Measurements from ENCODE around the gene VENTX.

VENTX gene

DNA sequence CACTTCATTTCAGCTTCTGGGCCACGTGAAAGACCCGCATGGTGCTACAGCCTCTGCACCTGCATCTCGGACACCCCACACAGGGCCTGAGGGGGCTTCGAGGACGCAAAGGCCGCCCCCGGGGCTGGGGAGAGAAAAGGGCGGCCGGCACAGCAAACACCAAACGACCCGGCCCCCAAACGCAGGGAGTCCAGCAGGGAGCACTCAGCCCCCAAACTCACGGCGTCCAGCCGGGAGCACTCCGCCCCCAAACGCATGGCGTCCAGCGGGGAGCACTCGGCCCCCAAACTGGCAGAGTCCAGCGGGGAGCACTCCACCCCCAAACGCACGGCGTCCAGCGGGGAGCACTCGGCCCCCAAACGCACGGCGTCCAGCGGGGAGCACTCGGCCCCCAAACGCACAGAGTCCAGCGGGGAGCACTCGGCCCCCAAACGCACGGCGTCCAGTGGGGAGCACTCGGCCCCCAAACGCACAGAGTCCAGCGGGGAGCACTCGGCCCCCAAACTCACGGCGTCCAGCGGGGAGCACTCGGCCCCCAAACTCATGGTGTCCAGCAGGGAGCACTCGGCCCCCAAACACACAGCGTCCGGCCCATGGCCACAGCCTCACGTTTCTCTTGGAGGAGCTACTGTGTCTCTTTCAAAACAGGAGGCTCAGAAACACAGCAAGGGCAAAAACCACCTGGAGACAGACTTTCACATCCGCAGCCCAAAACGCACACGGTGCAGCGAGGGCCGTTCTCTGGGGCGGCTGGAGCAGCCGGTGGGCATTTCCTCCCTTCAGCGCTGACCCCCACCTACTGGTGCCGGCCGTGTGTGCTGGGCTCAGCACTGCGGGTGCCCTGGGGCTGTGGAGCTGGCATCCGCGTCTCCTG lies 34.6 kb upstream of the VENTX start:
- no peak for DNase-seq

DNA sequence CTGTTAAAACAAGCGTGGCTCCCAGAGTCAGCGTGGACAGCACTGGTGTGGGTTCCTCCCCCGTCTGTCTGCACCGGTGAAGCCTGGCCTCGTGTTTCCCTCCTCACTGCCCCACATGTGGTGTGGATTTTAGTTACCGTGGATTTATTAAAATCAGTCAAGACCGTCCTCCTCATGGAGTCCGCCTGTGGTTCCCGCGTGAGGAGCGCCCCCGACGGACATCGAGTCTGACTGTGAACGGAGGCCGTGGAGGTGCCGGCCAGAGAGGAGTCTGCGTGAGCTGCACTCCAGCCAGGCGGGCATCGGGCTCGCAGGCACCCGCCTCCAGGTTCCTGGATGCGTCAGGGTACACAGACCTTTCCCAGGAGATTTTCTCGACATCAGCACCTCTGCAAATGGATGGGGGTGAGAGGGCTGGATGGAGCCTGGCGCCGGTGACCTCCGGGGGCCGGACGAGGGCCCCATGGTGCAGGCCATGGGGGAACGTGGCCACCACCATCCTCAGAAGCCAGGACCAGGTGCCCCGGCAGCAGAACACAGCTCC lies 33.9 kb upstream of the VENTX start:
- DNase-seq = no peak

DNA sequence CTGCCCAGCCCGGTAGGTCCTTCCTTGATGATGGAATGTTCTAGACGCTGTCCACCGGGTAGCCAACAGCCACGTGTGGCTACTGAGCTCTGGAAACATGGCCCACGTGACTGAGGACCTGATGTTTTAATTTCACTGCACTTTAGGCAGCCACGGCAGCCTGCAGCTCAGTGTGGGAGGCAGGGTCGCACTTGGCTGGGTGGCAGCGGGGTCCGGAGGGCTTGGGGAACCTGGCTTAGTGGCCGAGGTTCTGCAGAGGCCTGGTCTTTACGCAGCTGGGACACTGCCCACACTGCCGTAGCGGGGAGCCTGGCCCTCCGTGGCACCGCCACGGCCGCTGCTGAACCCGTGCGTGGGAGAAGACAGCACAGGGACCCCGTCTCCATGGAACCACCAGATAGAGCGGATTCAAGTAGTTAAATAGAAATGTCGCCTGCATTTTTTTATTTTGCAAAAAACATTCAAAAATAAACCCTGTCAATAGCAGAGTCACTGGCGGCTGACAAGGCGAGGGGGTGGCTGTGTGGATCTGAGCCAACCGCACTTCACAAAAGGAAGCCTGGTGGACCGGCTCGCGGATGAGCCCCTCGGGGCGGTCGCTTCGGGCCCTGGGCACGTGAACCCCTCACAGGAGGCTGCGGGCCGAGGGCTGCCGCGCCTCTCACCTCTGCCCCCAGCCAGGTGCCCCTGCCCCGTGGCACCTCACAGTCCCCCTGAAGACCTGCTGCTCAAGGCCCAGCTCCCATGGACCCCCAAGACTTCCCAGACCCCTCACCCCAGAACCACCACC lies 33.2 kb upstream of the VENTX start:
- no peak for DNase-seq

DNA sequence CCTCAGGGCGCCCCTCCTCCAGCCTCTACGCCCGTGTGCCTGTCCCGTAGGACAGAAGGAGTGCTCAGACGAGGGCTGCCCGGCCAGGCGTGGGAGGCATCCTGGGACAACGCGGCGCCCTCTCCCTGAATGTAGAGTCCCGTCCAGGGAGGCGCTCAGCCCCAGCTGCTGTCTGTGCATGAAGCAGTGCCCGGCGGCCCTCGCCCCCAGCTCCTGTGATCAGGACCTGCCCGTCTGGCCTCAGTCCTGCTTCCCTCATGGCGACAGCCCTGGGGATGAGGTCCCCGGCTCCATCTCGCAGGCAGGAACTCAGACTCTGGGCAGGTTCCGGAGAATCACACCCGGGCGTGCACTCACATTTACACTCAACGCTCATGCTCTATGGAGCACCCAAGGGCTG lies 32.5 kb upstream of the VENTX start:
- no peak for DNase-seq

DNA sequence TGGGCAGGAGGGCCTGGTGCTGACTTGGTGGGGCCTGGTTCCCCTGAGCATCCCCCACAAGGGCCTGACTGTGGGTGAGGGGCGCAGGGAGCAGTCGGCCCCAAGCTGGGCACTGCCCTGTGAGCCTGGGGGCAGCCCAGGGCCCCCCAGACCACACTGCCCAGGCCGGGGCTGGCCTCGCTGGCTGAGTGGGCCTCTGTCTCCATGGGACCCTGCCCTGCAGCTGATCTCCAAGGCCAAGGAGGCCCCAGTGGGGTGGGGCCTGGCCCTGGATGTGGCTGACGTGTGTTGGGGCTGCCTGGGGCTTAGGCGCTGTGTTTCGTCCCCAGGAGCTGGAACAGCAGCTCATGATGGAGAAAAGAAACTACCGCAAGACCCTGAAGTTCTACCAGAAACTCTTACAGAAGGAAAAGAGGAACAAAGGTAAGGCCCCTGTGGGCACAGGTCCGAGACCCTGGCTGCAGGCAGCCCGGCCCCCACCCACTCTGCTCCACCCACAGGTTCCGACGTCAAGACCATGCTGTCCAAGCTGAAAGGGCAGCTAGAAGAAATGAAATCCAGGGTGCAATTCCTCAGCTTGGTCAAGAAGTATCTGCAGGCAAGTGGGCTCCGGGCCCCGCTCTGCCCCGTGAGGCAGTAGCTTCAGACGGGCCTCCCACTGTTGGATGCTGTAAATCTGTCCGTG lies 31.2 kb upstream of the VENTX start:
- no peak for DNase-seq

DNA sequence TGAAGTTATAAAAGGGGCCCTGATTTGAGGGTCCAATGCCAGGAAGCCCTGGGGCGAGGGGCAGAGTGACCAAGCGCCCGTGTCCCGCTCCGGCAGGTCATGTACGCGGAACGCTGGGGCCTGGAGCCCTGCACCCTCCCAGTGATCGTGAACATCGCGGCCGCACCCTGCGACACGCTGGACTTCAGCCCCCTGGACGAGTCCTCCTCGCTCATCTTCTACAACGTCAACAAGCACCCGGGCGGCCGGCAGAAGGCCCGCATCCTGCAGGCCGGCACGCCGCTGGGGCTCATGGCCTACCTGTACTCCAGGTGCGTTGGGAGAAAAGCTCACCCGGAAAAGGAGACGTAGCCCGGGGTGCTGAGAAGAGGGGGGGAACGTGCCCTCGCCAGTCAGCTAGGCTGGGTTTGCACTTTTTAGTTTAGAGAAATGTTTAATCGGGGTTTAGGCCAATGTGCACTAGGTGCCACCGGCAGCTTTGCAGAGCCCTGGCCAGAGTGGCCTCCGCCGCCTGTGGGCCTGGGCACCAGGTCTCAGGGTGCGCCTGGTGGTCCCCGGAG lies 30.5 kb upstream of the VENTX start:
- DNase-seq = no peak

DNA sequence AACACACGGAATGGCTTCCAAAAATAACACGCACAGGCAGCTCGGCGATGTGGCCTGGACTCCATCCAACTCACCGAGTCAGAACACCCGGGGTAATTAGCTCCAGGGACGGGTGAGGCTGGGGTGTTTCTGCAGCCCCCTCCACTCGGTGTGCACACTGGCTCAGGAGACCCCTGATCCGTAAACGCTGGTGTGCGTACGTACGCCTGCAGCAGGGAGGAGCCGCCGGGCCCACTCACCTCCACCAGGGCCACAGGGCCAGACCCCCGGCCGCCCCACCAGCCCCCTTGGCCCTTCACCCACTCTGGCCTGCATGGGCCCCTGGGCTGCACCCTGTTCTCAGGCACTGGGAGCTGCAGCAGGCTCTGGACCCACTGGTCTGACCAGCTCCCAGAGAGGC lies 30.0 kb upstream of the VENTX start:
- DNase-seq = no peak

DNA sequence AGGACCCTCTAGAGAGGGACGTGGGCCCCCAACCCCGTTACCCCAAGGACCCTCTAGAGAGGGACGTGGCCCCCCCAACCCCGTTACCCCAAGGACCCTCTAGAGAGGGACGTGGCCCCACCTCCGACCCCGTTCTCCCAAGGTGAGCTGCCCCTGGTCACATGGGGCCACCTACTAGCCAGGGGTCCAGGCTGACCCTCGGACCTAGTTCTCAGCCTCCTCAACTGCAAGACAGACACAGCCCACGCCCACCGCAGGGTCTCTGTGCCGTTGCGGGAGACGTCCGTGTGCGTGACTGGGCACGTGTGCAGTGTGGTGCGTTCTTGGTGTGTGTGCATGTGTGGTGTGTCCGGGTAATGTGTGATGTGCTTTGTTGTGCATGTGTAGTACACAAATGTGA lies 29.2 kb upstream of the VENTX start:
- DNase-seq = no peak

DNA sequence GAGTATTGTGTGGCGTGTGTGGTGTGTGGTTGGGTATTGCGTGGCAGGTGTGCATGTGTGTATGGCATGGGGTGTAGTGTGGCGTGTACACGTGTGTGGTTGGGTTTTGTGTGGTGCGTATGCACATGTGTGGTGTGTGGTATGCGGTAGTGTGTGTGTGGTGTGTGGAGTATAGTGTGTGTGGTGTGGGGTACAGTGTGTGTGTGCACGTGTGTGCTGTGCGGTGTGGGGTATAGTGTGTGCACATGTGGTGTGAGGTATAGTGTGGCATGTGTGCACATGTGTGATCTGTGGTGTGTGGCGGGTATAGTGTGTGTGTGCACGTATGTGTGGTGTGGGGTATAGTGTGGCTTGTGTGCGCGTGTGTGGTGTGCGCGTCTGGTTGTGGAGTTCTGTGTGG lies 28.5 kb upstream of the VENTX start:
- no peak for DNase-seq

DNA sequence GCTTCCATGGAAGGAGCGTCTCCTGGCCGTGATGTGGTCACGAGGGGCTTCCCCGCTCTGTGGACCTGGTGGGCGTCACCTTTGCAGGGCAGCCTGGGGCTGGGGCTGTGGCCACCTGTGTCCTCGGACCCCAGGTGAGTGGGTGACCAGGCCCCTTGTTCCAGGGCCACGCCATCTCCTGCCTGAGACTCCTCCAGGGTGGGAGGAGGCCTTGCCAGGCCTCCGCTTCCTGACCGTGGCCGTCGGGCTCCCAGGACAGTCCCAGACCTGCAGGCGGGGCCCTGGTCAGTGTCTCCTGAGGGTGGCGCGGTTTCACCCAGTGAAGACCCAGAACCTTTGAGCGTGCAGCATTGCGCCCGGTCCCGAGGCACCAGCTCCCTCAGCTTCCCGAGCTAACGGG lies 28.0 kb upstream of the VENTX start:
- no peak for DNase-seq

DNA sequence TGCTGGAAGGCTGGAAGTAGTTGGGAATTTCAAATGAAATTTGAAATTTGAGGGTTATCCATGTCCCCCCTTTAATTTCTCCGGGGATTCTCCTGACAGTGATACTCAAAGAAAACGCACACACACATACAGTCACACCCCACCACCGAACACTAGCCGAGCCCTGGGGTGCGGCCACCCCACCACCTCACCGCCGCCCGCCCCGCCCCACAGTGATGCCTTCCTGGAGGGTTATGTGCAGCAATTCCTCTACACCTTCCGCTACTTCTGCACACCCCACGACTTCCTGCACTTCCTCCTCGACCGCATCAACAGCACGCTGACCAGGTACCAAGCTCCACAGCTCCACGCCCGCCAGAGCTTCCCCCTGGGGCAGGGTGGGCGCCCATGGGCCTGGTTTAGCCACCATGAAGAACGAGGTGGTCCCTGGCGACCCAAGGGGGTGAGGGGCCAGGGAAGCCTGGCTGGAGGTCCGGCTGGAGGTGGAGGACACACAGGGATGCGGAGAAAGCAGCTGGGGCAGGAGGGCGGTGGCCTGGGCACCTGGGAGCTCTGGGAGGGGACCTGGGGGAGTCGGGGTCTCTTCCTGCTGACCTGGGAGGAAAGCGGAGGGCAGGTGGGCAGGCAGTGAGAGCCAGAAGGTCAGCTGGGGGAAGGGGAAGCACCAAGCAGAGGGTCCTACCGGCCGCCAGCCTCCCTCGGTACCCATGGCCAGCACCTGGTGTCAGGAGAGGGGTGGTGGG lies 27.1 kb upstream of the VENTX start:
- no peak for DNase-seq

DNA sequence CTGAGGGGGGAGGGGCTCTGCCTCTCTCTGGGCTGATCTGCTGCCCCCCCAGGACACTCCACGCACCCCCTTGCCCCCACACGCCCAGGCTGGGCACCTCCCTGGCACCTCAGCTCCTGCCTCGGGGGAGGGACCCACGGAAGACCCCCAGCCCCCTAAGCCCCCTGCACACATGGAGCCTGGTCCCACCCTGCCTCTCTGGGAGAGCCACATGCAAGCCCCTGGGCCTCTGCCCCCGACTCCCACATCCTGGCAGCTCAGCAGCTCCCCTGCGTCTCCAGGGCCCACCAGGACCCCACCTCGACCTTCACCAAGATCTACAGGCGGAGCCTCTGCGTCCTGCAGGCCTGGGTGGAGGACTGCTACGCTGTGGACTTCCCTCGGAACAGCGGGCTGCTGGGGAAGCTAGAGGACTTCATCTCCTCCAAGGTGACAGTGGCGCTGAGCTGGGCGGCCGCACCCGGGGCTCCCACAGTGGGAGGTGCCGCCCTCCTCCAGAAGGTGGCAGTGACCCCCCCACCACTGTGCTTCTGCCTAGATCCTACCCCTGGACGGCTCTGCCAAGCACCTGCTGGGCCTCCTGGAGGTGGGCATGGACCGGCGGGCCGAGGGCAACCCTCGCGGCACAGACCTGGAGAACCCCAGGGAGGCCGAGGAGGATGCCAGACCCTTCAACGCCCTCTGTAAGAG lies 26.4 kb upstream of the VENTX start:
- no peak for DNase-seq

DNA sequence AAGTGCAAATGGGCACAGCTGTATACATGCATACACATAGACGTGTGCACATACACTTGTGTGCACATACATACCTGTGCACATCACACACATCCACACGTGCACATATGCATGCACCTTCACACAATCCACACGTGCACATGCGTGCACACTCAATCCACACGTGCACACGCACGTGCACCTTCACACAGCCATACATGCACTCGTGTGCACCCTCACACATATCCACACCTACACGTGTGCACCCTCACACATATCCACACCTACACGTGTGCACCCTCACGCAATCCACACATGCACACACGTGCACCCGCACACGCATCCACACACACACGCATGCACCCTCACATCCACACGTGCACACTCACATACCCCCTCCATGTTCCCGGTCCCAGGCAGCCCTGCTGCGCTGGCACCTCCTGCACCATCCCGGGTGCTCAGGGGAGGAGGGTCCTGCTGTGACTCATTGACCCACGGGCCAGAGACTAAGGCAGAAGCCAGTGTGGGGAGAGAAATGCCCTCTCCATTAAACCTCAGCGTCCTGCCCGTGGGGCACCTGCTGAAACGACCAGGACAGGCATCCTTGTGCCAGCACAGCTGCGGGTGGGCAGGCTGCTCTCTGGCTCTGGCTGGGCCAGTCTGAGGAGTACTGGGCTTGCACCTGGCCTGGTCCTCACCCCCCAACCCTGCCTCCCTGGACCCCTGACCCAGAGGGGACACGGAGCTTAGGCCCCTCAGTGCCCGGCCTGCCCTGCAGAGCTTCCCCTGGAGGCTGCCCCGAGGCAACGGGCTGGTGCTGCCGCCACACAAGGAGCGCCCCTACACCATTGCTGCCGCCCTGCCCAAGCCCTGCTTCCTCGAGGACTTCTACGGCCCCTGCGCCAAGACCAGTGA lies 25.4 kb upstream of the VENTX start:
- no peak for DNase-seq

DNA sequence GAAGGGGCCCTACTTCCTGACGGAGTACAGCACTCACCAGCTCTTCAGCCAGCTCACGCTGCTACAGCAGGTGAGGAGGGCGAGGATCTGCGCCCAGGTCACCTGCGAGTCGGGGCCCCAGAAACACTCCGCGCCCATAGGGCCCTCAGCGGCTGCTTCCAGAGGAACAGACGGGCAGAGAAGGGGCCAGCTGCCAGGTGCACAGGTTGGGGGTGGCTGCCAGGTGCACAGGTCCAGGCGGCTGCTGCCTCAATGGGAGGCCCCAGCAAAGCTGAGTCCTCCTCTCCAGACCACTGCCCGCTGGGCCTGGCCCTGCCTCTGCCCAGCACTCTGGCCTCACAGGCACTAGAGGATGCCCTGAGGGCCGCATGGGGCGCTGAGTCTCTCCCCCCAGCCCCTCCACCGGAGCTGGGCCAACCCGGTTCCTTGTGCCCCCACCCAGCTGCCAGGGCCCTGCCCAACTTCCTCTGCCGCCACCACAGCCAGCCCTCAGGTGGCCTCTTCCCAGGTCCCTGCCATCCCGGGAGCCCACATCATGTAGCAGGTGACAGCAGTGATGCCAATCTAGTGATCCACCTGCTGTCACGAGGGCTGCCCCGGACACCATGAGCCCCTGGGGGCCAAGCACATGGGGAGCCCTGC lies 24.7 kb upstream of the VENTX start:
- no peak for DNase-seq

DNA sequence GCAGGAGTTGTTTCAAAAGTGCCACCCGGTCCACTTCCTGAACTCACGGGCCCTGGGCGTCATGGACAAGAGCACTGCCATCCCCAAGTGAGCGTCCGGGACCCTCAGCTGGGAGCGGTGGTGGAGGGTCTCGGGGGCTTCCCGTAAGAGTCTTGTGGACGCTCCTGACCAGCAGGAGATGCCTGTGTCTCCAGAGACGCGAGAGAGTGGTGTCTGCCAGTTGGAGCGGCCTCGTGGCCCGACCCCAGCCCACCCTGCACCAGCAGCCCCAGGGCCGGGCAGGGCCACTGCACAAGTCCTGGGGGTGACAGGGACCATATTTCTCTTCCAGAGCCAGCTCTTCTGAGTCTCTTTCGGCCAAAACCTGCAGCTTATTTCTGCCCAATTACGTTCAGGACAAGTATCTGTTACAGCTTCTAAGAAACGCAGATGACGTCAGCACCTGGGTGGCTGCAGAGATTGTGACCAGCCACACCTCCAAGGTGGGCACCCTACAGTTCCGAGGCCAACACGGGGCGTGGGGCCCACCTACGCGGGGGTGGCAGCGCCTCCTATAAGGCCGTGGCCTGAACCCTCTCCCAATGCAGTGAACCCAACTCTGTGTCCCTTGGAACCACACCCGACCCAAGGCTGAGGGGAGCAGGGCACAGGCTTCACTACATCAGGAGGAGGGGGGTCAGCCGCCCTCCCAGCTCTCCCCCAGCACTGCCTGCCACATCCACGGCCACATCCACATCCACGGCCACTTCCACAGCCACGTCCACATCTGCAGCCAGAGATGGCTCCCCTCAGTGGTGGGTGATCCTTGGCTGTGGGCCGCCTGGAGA lies 23.8 kb upstream of the VENTX start:
- no peak for DNase-seq

DNA sequence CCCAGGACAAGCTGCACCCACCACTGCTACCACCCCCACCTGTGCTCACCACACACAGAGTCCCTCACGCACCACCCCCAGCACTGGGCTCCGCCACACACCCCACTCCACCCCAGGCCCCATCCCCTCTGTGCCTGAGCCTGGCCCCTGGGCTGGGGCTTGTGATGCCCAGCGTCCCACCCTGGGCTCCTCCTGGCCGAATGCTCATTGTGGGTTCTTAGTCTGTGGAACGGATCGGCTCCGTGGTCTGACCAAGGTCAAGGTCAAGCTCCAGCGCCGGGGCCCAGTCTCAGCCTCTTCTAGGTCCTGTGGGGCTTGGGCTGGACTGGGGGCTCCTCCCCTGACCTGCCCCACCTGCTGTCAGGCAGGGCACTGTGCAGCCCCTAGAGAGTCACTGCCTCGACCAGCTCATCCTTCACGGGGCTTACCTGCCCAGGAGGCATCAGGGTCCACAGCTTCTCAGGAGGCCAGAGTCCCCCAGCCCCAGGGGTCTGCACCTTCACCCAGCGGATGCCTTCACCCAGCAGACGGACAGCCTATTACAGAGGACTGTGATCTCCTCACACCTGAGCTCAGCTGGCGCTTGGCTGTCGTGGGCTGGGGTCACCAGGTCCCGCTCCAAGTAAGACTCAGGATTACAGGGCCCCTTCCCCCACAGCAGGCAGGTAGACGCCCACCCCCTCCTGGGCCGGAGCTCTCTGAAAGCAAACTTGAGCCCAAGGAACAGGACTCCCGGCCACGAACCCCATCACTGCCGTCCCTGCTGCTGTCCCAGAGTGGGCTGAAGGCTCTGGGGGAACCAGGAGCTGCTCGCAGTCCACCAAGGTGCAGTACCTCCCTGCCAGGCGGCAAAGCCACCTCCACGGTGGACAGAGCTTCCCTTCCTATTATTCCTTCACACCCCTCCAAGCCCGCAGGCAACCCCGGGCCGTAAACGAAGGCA lies 22.9 kb upstream of the VENTX start:
- no peak for DNase-seq

DNA sequence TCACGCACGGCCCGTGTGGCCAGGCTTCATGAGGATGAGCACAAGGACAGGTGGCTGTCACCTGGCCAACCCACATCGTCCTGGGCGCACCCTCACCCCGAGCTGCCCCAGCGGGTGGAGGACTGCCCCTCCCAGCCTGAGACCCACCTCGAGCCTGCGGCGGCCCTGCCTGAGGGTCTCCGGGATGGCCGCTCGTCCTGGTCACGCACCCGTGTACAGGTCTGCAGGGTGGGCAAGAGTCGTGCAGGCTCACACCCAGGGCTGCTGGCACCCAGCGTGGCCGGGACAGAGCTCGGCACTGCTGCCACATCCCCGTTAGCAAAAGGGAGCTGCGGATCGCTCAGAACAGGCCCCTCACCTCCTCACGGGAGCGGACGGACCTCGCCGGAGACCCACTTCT lies 22.1 kb upstream of the VENTX start:
- DNase-seq = no peak

DNA sequence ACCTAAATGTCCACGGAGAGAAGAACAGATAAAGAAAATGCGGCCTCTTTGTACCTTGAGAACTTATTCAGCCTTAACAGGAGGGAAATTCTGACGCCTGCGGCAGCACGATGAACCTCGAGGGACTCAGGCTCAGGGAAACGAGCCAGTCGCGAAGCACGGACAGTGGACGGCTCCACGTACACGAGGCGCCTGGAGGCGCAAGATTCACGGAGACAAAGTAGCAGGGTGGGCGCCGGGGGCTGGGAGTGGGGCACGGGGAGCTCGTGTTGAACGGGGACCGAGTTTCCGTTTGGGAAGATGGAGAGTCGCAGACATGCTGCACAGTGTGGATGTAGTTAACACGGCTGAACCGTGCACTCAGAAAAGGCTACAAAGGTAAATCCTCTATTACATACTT lies 20.9 kb upstream of the VENTX start:
- no peak for DNase-seq
